Astrocyte (in vitro differentiated cells and primary cell): ENCODE data around the gene SMARCD1.

Source experiments
- EZH2 ChIP-seq: IDR thresholded peaks from 2 replicates; pipeline ENCODE4 v1.6.1; 2012; ENCODE audit warnings: mild to moderate bottlenecking, low read length, inconsistent platforms; ENCODE audit not compliant: insufficient read depth
- TF ChIP-seq, protein P1 (sequence below): IDR thresholded peaks from 2 replicates; pipeline ENCODE4 v1.5.1; 2011; ENCODE audit warnings: low read depth, mild to moderate bottlenecking, inconsistent platforms, low read length, moderate library complexity; ENCODE audit not compliant: insufficient read depth

DNA sequence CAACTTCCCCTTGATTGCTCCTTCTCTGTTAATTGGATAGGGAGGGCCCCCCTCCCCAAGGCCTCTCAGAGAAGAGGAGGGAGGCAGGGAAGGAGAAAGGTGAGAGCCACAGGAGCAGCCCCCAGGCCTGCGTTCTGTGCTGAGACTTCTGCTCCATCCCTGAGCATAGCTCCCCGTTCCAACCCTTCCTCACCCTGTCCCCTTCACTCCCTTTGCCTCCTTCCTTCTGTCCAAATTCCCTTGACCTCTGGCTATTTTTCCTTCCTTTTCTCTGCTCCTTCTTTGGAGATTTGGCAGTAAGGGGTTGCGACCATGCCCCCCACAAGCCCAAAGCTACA, 28.5 kb upstream of the SMARCD1 start:
- no peak for TF ChIP-seq EZH2
- TF ChIP-seq, protein P1, sequence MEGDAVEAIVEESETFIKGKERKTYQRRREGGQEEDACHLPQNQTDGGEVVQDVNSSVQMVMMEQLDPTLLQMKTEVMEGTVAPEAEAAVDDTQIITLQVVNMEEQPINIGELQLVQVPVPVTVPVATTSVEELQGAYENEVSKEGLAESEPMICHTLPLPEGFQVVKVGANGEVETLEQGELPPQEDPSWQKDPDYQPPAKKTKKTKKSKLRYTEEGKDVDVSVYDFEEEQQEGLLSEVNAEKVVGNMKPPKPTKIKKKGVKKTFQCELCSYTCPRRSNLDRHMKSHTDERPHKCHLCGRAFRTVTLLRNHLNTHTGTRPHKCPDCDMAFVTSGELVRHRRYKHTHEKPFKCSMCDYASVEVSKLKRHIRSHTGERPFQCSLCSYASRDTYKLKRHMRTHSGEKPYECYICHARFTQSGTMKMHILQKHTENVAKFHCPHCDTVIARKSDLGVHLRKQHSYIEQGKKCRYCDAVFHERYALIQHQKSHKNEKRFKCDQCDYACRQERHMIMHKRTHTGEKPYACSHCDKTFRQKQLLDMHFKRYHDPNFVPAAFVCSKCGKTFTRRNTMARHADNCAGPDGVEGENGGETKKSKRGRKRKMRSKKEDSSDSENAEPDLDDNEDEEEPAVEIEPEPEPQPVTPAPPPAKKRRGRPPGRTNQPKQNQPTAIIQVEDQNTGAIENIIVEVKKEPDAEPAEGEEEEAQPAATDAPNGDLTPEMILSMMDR = no peak
